ENCODE data around the gene ZNF385A.

ZNF385A gene

GRCh38 chr12:54373649-54374561, 10.6 kb downstream of the ZNF385A start:
- no peak for DNase-seq (ENCODE audit: low read depth in 2 of 2)

- DNase-seq (ENCODE audit: low read depth in 2 of 2): no peak
Observed at GRCh38 chr12:54372113-54372806, 12.3 kb downstream of the ZNF385A start.

- no peak for DNase-seq (ENCODE audit: low read depth in 2 of 2)
Observed at GRCh38 chr12:54371328-54372112, 13.0 kb downstream of the ZNF385A start.

- DNase-seq (ENCODE audit: low read depth in 2 of 2): peak in 1 of 2 experiments; percentile 44
Observed at GRCh38 chr12:54370171-54370730, 14.3 kb downstream of the ZNF385A start.

- no peak for DNase-seq (ENCODE audit: low read depth in 2 of 2)
Observed at GRCh38 chr12:54369597-54370131, 14.9 kb downstream of the ZNF385A start.

- peak; percentile 68 to 73 for DNase-seq (ENCODE audit: low read depth in 2 of 2)
Observed at GRCh38 chr12:54368709-54369596, 15.6 kb downstream of the ZNF385A start.

- DNase-seq (ENCODE audit: low read depth in 2 of 2): no peak
Observed at GRCh38 chr12:54368025-54368708, 16.4 kb downstream of the ZNF385A start.

GRCh38 chr12:54364413-54364812, 20.1 kb downstream of the ZNF385A start, which contains the start of gene GPR84:
GPR84 (minus strand) TSS chr12:54364486; CDS start chr12:54363851, 635 bp downstream.
- no peak for DNase-seq (ENCODE audit: low read depth in 2 of 2)

- no peak for DNase-seq (ENCODE audit: low read depth in 2 of 2)
Observed at GRCh38 chr12:54363618-54364017, 20.9 kb downstream of the ZNF385A start.

GRCh38 chr12:54363047-54363446, 21.5 kb downstream of the ZNF385A start:
- DNase-seq (ENCODE audit: low read depth in 2 of 2): no peak

GRCh38 chr12:54360717-54361456, 23.6 kb downstream of the ZNF385A start:
- DNase-seq (ENCODE audit: low read depth in 2 of 2): peak; percentile 69 to 70

- DNase-seq (ENCODE audit: low read depth in 2 of 2): no peak
Observed at GRCh38 chr12:54359762-54360351, 24.7 kb downstream of the ZNF385A start.

- DNase-seq (ENCODE audit: low read depth in 2 of 2): peak; percentile 99 to 100
Observed at GRCh38 chr12:54358945-54359761, 25.4 kb downstream of the ZNF385A start.

- no peak for DNase-seq (ENCODE audit: low read depth in 2 of 2)
Observed at GRCh38 chr12:54358191-54358944, 26.2 kb downstream of the ZNF385A start.

- no peak for DNase-seq (ENCODE audit: low read depth in 2 of 2)
Observed at GRCh38 chr12:54357506-54358190, 26.9 kb downstream of the ZNF385A start.

- DNase-seq (ENCODE audit: low read depth in 2 of 2): no peak
Observed at GRCh38 chr12:54356951-54357356, 27.6 kb downstream of the ZNF385A start.
